A172 (cell line): ENCODE measurements around the gene STXBP4. TPM values are rescaled to one million over a fixed set of nuclear protein-coding genes. Genes with fewer than 3 reads are reported as not detected.
A peak's percentile ranks its signal among the peaks of the same experiment; 100 is the strongest.

Experiments
- DNase-seq: peaks from one replicate; pipeline ENCODE4 v3.0.0-alpha.2; 2015; ENCODE audit warnings: low spot score
- total RNA-seq: library from RNA; depleted of rRNA; stranded (reverse); fragments of >200 nt; shearing (Covaris generic); gene quantifications from 2 replicates; pipeline ENCODE4 v1.2.3, GENCODE V29; 2014

STXBP4 gene
- total RNA-seq, 1 experiment from 2014 or later, result 12.8 TPM

- DNase-seq, result no peak
Measured at GRCh38 chr17:55120651-55121050, 152.1 kb downstream of the STXBP4 start.

GRCh38 chr17:55121268-55121667 lies 152.7 kb downstream of the STXBP4 start:
- DNase-seq, result no peak

- DNase-seq, result no peak
Measured at GRCh38 chr17:55122114-55122513, 153.5 kb downstream of the STXBP4 start.

- DNase-seq, result no peak
Measured at GRCh38 chr17:55124730-55125360, 156.3 kb downstream of the STXBP4 start.

GRCh38 chr17:55133583-55133982 lies 165.0 kb downstream of the STXBP4 start:
- DNase-seq, result no peak

- DNase-seq, result no peak
Measured at GRCh38 chr17:55134486-55135157, 166.1 kb downstream of the STXBP4 start.

GRCh38 chr17:55140809-55141208 lies 172.2 kb downstream of the STXBP4 start:
- no peak for DNase-seq

- DNase-seq, result no peak
Measured at GRCh38 chr17:55144518-55144917, 176.0 kb downstream of the STXBP4 start.

- DNase-seq, result no peak
Measured at GRCh38 chr17:55149485-55149884, 180.9 kb downstream of the STXBP4 start.

GRCh38 chr17:55152236-55152635 lies 183.7 kb downstream of the STXBP4 start:
- peak; percentile 4 for DNase-seq

- DNase-seq, result no peak
Measured at GRCh38 chr17:55154101-55154500, 185.5 kb downstream of the STXBP4 start.

- DNase-seq, result no peak
Measured at GRCh38 chr17:55155856-55156560, 187.4 kb downstream of the STXBP4 start.

GRCh38 chr17:55157165-55157564 lies 188.6 kb downstream of the STXBP4 start:
- DNase-seq, result peak; percentile 25

GRCh38 chr17:55158439-55158838 lies 189.9 kb downstream of the STXBP4 start:
- DNase-seq, result peak; percentile 57

GRCh38 chr17:55159251-55159650 lies 190.7 kb downstream of the STXBP4 start:
- no peak for DNase-seq

GRCh38 chr17:55160501-55160900 lies 191.9 kb downstream of the STXBP4 start:
- no peak for DNase-seq

- DNase-seq, result peak; percentile 82
Measured at GRCh38 chr17:55161935-55162555, 193.5 kb downstream of the STXBP4 start.

- no peak for DNase-seq
Measured at GRCh38 chr17:55162556-55162946, 194.0 kb downstream of the STXBP4 start.

GRCh38 chr17:55163408-55163807 lies 194.8 kb downstream of the STXBP4 start:
- no peak for DNase-seq

- no peak for DNase-seq
Measured at GRCh38 chr17:55166506-55166905, 197.9 kb downstream of the STXBP4 start.

GRCh38 chr17:55167024-55167725 lies 198.6 kb downstream of the STXBP4 start:
- no peak for DNase-seq
